Gastrocnemius medialis (tissue), 4 donors: ENCODE measurements around the gene LMX1B.

Source experiments
- POLR2A ChIP-seq, 2 donors: fragments of 450-650 bp; IDR thresholded peaks; one replicate each; pipeline ENCODE4 v1.6.1; 2017; ENCODE audit warnings: antibody characterized with exemption in 2 of 2, mild to moderate bottlenecking in 2 of 2, moderate library complexity in 2 of 2
- TF ChIP-seq, protein P1 (sequence below), 5 experiments: fragments of 450-650 bp in 3 of 5; fragments of 200-600 bp in 2 of 5; sonication (generic) in 2 of 5; IDR thresholded peaks in 4 of 5; conservative IDR thresholded peaks in 1 of 5; 1 replicate in 4 of 5; 2 replicates in 1 of 5; pipeline ENCODE4 v1.5.1; 2016 to 2019; ENCODE audit warnings: antibody characterized with exemption in 5 of 5, mild to moderate bottlenecking in 3 of 5, moderate library complexity in 3 of 5

DNA sequence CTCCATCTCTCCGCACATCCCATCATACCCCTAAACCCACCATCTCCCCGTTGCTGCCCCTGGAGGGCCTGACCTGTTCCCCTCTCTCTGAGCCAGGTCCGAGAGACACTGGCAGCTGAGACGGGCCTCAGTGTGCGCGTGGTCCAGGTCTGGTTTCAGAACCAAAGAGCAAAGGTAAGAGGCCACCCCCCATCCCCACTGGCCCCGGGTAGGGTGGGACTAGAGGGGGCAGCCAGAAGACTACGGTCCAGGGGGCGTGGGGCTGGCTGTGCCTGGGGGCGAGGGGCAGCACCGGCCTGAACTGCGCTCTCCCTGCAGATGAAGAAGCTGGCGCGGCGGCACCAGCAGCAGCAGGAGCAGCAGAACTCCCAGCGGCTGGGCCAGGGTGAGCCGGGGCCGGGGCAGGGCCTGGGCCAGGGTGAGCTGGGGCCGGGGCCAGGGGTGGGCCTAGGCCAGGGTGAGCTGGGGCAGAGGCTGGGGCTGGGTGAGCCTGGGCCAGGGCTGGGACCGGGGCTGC lies 79.8 kb downstream of the LMX1B start:
- TF ChIP-seq, protein P1, sequence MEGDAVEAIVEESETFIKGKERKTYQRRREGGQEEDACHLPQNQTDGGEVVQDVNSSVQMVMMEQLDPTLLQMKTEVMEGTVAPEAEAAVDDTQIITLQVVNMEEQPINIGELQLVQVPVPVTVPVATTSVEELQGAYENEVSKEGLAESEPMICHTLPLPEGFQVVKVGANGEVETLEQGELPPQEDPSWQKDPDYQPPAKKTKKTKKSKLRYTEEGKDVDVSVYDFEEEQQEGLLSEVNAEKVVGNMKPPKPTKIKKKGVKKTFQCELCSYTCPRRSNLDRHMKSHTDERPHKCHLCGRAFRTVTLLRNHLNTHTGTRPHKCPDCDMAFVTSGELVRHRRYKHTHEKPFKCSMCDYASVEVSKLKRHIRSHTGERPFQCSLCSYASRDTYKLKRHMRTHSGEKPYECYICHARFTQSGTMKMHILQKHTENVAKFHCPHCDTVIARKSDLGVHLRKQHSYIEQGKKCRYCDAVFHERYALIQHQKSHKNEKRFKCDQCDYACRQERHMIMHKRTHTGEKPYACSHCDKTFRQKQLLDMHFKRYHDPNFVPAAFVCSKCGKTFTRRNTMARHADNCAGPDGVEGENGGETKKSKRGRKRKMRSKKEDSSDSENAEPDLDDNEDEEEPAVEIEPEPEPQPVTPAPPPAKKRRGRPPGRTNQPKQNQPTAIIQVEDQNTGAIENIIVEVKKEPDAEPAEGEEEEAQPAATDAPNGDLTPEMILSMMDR (IDR thresholded peaks at IDR 0.05 in 4 of 5, conservative IDR thresholded peaks at IDR 0.05 in 1 of 5), result no peak
- no peak for TF ChIP-seq POLR2A (IDR thresholded peaks at IDR 0.05)
